GM23338 (cell line): ENCODE results near the gene MYO9B.

Source experiments
- CREB1 ChIP-seq: fragments of 250-450 bp; sonication (Bioruptor Pico); IDR thresholded peaks from 2 replicates; pipeline ENCODE4 v1.5.0; 2020; ENCODE audit warnings: low read depth, mild to moderate bottlenecking, moderate library complexity
- EZH2 ChIP-seq: fragments of 200-600 bp; sonication (generic); IDR thresholded peaks from one replicate; pipeline ENCODE4 v1.8.0; 2017; ENCODE audit warnings: antibody characterized with exemption, mild to moderate bottlenecking, low read depth; ENCODE audit not compliant: unreplicated experiment
- EZH2phosphoT487 ChIP-seq: fragments of 200-600 bp; sonication (generic); IDR thresholded peaks from one replicate; pipeline ENCODE4 v1.8.1; 2018; ENCODE audit warnings: antibody characterized with exemption; ENCODE audit not compliant: unreplicated experiment
- POLR2AphosphoS5 ChIP-seq: IDR thresholded peaks from 2 replicates; pipeline ENCODE4 v1.6.1; 2016; ENCODE audit warnings: antibody characterized with exemption, low read depth
- TF ChIP-seq, protein P1 (sequence below), 2 experiments: fragments of 200-600 bp in 1 of 2; sonication (generic) in 1 of 2; conservative IDR thresholded peaks; 2 replicates each; pipeline versions ENCODE4 v1.5.1 to v1.6.1; 2016 to 2017; ENCODE audit warnings: antibody characterized with exemption in 2 of 2, low read depth in 2 of 2, mild to moderate bottlenecking in 2 of 2, moderate library complexity in 1 of 2
- TF ChIP-seq, protein P2 (sequence below): IDR thresholded peaks from one replicate; pipeline ENCODE4 v1.6.1; 2018; ENCODE audit warnings: antibody characterized with exemption; ENCODE audit not compliant: unreplicated experiment
- TF ChIP-seq, protein P3 (sequence below): IDR thresholded peaks from 2 replicates; pipeline ENCODE4 v1.6.1; 2016; ENCODE audit warnings: antibody characterized with exemption

DNA sequence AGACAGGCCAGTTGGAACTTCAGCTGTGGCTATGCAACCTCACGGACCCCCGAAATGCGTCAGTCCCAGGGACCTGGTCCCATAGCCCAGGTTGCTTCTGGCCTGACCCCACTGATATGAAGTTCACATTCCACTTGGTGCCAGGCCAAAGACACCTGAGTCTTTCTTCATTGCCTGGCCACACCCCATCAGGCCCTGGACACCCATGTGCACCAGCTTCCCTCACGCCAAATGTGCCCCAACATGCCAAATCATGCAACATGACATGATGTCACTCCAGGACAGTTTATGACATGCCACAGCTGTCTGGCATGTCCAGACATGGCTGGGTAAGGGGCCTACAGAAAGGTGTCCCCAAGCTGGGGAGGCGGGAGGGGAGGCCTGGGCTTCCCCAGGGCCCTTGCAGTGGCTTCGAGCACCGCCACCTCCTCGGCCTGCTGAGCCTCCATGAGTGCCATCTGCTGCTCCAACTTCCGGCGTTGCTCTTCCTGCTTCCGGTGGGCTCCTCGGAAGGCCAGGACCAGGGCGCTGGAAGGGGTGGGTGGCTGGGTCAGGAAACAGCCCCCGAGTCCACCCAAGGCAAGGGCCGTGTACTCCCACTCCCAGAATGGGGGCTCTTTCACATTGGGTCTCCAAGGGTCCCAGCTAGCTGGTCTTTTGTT, 174.4 kb downstream of the MYO9B start:
- TF ChIP-seq EZH2 = no peak
- TF ChIP-seq, protein P1, sequence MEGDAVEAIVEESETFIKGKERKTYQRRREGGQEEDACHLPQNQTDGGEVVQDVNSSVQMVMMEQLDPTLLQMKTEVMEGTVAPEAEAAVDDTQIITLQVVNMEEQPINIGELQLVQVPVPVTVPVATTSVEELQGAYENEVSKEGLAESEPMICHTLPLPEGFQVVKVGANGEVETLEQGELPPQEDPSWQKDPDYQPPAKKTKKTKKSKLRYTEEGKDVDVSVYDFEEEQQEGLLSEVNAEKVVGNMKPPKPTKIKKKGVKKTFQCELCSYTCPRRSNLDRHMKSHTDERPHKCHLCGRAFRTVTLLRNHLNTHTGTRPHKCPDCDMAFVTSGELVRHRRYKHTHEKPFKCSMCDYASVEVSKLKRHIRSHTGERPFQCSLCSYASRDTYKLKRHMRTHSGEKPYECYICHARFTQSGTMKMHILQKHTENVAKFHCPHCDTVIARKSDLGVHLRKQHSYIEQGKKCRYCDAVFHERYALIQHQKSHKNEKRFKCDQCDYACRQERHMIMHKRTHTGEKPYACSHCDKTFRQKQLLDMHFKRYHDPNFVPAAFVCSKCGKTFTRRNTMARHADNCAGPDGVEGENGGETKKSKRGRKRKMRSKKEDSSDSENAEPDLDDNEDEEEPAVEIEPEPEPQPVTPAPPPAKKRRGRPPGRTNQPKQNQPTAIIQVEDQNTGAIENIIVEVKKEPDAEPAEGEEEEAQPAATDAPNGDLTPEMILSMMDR (conservative IDR thresholded peaks at IDR 0.05; ENCODE audit: low read depth in 2 of 2) = no peak
- TF ChIP-seq EZH2phosphoT487 = no peak
- TF ChIP-seq POLR2AphosphoS5 = no peak
- TF ChIP-seq, protein P2, sequence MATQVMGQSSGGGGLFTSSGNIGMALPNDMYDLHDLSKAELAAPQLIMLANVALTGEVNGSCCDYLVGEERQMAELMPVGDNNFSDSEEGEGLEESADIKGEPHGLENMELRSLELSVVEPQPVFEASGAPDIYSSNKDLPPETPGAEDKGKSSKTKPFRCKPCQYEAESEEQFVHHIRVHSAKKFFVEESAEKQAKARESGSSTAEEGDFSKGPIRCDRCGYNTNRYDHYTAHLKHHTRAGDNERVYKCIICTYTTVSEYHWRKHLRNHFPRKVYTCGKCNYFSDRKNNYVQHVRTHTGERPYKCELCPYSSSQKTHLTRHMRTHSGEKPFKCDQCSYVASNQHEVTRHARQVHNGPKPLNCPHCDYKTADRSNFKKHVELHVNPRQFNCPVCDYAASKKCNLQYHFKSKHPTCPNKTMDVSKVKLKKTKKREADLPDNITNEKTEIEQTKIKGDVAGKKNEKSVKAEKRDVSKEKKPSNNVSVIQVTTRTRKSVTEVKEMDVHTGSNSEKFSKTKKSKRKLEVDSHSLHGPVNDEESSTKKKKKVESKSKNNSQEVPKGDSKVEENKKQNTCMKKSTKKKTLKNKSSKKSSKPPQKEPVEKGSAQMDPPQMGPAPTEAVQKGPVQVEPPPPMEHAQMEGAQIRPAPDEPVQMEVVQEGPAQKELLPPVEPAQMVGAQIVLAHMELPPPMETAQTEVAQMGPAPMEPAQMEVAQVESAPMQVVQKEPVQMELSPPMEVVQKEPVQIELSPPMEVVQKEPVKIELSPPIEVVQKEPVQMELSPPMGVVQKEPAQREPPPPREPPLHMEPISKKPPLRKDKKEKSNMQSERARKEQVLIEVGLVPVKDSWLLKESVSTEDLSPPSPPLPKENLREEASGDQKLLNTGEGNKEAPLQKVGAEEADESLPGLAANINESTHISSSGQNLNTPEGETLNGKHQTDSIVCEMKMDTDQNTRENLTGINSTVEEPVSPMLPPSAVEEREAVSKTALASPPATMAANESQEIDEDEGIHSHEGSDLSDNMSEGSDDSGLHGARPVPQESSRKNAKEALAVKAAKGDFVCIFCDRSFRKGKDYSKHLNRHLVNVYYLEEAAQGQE = no peak
- TF ChIP-seq, protein P3, sequence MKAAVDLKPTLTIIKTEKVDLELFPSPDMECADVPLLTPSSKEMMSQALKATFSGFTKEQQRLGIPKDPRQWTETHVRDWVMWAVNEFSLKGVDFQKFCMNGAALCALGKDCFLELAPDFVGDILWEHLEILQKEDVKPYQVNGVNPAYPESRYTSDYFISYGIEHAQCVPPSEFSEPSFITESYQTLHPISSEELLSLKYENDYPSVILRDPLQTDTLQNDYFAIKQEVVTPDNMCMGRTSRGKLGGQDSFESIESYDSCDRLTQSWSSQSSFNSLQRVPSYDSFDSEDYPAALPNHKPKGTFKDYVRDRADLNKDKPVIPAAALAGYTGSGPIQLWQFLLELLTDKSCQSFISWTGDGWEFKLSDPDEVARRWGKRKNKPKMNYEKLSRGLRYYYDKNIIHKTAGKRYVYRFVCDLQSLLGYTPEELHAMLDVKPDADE = no peak
- no peak for TF ChIP-seq CREB1 (CRISPR knock-in tag)
